ENCODE results near the gene GLB1L2.
A peak's percentile ranks its signal among the peaks of the same experiment; 100 is the strongest.
"Not testable (repeated sequence)": the region's sequence is repeated elsewhere in the genome, so short reads cannot be mapped to it uniquely, and the experiment has no call there.

Gene GLB1L2

DNA sequence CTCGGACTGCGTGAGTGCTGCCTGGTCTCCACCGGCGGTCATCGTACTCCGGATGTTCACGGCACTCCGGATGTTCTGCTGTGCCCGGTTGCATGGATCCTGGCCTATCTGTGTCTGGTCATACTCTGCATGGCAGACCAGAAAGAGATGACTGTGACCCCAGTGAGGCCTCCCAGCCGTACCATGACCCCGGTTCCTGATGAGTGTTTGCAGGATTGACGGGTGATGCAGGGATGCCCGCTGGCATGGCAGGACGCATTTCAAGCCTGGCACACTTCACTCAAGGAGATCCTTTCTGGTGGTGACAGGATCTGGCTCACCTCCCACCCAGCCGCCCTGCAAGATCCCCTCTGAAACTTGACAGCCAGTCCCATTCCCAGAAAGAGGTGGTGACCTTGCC, 6.3 kb downstream of the GLB1L2 start:
- no peak for TF ChIP-seq CTCF (IDR thresholded peaks at IDR 0.05; ENCODE audit: extremely low read depth, missing control alignments)
- DNase-seq (ENCODE audit: low spot score) = peak; percentile 10

GRCh38 chr11:134338654-134339053, 6.9 kb downstream of the GLB1L2 start:
- TF ChIP-seq CTCF (IDR thresholded peaks at IDR 0.05; ENCODE audit: extremely low read depth, missing control alignments) = no peak
- peak; percentile 5 for DNase-seq (ENCODE audit: low spot score)

- TF ChIP-seq CTCF (IDR thresholded peaks at IDR 0.05; ENCODE audit: extremely low read depth, missing control alignments) = no peak
- peak; percentile 10 for DNase-seq (ENCODE audit: low spot score)
Measured at GRCh38 chr11:134339756-134340155, 8.0 kb downstream of the GLB1L2 start.

- no peak for TF ChIP-seq CTCF (IDR thresholded peaks at IDR 0.05; ENCODE audit: extremely low read depth, missing control alignments)
- DNase-seq (ENCODE audit: low spot score) = peak; percentile 11
Measured at GRCh38 chr11:134340354-134340964, 8.7 kb downstream of the GLB1L2 start.

DNA sequence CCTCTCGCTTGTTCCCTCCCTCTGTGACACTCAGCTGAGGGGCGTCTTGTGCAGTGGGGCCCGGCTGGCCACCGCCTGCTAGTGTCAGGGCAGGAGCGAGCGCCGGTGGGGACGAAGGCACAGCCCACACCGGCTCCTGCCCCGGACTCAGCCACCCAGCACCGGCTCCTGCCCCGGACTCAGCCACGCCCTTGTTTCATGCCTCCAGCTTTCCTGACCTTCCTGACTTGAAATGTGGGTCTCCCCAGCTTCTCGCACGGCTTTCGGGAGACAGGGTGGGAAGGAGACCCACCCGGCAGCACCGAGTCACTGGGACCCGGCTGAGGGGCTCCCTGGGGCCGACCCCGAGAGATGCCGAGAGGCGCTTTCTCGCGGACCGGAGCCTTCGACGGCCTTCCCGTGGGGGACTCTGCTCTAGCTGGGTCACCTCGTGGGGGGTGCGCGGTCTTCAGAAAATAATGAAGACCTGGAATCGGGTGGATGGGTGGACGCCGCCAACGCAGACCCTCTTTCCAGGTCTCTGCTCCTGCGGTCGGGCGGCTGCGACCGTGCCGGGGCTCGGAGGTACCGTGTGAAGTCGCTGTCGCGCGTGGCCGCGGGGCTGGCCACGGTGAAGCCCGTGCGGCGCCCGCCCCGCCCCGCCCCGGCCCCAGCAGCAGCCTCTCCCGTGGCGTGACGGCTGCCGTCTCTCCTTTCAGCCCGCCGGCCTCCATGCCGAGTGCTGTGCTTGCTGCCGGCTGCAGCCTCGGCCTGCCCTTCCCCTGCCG, 10.2 kb downstream of the GLB1L2 start:
- no peak for TF ChIP-seq CTCF (IDR thresholded peaks at IDR 0.05; ENCODE audit: extremely low read depth, missing control alignments)
- no peak for DNase-seq (ENCODE audit: low spot score)

DNA sequence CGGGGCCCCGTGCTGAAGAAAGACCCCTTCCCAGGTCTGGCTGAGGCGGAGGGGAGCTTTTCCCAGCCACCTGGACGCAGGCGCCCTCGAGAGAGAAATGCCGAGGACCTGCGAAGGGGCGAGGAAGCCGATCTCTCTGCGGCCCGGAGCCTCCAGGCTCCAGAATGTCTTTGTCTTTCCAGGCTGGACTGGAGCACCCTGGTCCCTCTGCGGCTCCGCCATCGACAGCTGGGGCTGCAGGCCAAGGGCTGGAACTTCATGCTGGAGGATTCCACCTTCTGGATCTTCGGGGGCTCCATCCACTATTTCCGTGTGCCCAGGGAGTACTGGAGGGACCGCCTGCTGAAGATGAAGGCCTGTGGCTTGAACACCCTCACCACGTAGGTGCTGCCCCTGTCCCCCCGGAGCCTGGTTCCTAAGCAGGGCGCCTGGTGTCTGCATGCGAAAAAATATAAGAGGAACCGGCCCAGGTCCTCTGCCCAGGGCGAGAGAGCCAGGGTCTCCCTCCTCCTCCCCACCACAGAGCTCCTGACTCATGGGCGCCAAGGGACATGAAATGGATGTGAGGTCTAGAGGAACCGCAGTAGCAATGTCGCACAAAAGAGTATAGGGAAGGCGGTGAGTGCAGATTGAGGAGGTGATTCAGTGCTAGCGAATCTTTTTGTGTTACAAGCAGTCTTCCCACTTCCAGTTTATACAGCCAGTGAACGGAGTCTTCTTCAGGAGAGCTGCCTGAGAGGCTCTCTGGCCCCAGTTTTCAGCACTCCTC, 11.0 kb downstream of the GLB1L2 start:
- no peak for DNase-seq (ENCODE audit: low spot score)
- TF ChIP-seq CTCF (IDR thresholded peaks at IDR 0.05; ENCODE audit: extremely low read depth, missing control alignments) = no peak

GRCh38 chr11:134343646-134344045, 11.9 kb downstream of the GLB1L2 start:
- no peak for TF ChIP-seq CTCF (IDR thresholded peaks at IDR 0.05; ENCODE audit: extremely low read depth, missing control alignments)
- DNase-seq (ENCODE audit: low spot score) = no peak

DNA sequence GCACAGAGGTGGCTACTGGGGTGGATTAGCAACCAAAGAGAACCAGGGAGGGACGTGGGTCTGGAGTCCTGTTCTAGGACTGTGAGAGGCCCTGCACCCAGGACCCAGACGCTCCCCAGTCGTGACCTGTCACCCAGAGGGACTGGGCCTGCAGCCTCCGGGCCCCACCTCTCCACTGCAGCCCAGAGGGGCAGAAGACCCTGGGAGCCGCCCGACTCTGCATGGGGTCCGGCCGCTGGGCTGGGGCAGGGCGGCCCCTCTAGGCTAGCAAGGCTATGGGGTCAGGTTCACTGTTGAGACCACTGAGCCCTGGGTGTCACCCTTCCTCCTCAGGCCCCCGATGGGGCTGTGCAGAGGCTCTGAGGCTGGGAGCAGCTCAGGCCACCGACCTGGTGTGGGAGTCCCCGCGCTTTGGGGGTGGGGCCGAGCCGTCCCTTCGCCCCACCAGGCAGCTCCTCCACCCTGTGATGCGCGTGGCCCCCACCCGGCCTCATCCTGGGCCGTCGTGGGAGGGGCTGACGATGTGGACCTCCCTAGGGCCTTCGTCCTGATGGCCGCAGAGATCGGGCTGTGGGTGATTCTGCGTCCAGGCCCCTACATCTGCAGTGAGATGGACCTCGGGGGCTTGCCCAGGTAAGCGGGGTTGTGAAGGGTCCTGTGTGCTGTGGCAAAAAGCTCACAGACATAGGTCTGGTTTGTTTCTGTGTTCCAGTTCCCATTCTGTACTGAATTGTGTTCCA, 12.9 kb downstream of the GLB1L2 start:
- DNase-seq (ENCODE audit: low spot score) = not testable (repeated sequence)
